Endothelial cell (in vitro differentiated cells): ENCODE data around the gene MAN1A2. TPM values are rescaled to one million over a fixed set of nuclear protein-coding genes. Genes with fewer than 3 reads are reported as not detected.

Experiments used
- DNase-seq: peaks from one replicate; pipeline ENCODE4 v3.0.0; 2021; ENCODE audit warnings: low spot score
- H3K27ac Mint-ChIP-seq: one replicate; pipeline ENCODE4 v1.8.0; 2021; ENCODE audit warnings: mixed read lengths, inconsistent platforms; ENCODE audit not compliant: unreplicated experiment
- H3K27me3 Mint-ChIP-seq: one replicate; pipeline ENCODE4 v1.8.0; 2021; ENCODE audit warnings: mild to moderate bottlenecking, moderate library complexity, mixed read lengths, inconsistent platforms; ENCODE audit not compliant: unreplicated experiment
- H3K36me3 Mint-ChIP-seq: one replicate; pipeline ENCODE4 v1.8.0; 2021; ENCODE audit warnings: mild to moderate bottlenecking, low read depth, mixed read lengths, inconsistent platforms; ENCODE audit not compliant: unreplicated experiment
- H3K4me1 Mint-ChIP-seq: one replicate; pipeline ENCODE4 v1.8.0; 2021; ENCODE audit warnings: mild to moderate bottlenecking, mixed read lengths, inconsistent platforms; ENCODE audit not compliant: unreplicated experiment
- H3K4me3 Mint-ChIP-seq: one replicate; pipeline ENCODE4 v1.8.0; 2021; ENCODE audit warnings: mild to moderate bottlenecking, mixed read lengths, inconsistent platforms; ENCODE audit not compliant: unreplicated experiment
- H3K9me3 Mint-ChIP-seq: one replicate; pipeline ENCODE4 v1.8.0; 2021; ENCODE audit warnings: mixed read lengths, inconsistent platforms; ENCODE audit not compliant: unreplicated experiment
- CTCF ChIP-seq: fragments of 200-600 bp; sonication (generic); IDR thresholded peaks from one replicate; pipeline ENCODE4 v1.5.0; 2021; ENCODE audit warnings: antibody characterized with exemption; ENCODE audit not compliant: unreplicated experiment
- total RNA-seq: library from RNA; stranded (reverse); fragmentation: NEBNext Ultra II Directional; extraction: Animal tissue kit (Norgen Biotek cat#: 25700); gene quantifications from one replicate; pipeline ENCODE4 v1.2.1, GENCODE V29; 2021; ENCODE audit not compliant: unreplicated experiment

MAN1A2 gene
- total RNA-seq, 1 donor from 2014 or later: 36.4 TPM

- TF ChIP-seq CTCF: no peak
- Mint-ChIP-seq H3K36me3 (no peaks in the 10 kb centered on the region), H3K27me3 (peaks cover 1% of the 10 kb centered on the region), H3K9me3 (no peaks in the 10 kb centered on the region), H3K27ac (no peak overlapping the region), H3K4me1 (no peaks in the 10 kb centered on the region), H3K4me3 (no peak overlapping the region)
- no peak for DNase-seq
These were observed 194.3 kb downstream of the MAN1A2 start for GRCh38 chr1:117561551-117561950.

GRCh38 chr1:117562581-117563491 lies 195.6 kb downstream of the MAN1A2 start:
- no peaks in the 10 kb centered on the region for H3K4me1 Mint-ChIP-seq
- DNase-seq: no peak
- H3K9me3 Mint-ChIP-seq: no peaks in the 10 kb centered on the region
- H3K36me3 Mint-ChIP-seq: no peaks in the 10 kb centered on the region
- TF ChIP-seq CTCF: no peak
- H3K4me3 Mint-ChIP-seq: no peak overlapping the region
- H3K27ac Mint-ChIP-seq: no peak overlapping the region
- H3K27me3 Mint-ChIP-seq: peaks cover 4% of the 10 kb centered on the region

- H3K4me1 Mint-ChIP-seq: no peaks in the 10 kb centered on the region
These were observed 196.2 kb downstream of the MAN1A2 start for GRCh38 chr1:117563492-117563875.

GRCh38 chr1:117564227-117565075 lies 197.2 kb downstream of the MAN1A2 start:
- Mint-ChIP-seq H3K36me3 (no peaks in the 10 kb centered on the region), H3K4me1 (no peaks in the 10 kb centered on the region), H3K4me3 (no peak overlapping the region), H3K27ac (no peak overlapping the region), H3K27me3 (peaks cover 5% of the 10 kb centered on the region), H3K9me3 (no peaks in the 10 kb centered on the region)
- no peak for TF ChIP-seq CTCF
- DNase-seq: no peak

More at GRCh38 chr1:117563492-117563875, 196.2 kb downstream of the MAN1A2 start:
- no peak for DNase-seq
- no peak for TF ChIP-seq CTCF
- no peaks in the 10 kb centered on the region for H3K36me3 Mint-ChIP-seq
- no peaks in the 10 kb centered on the region for H3K9me3 Mint-ChIP-seq
- no peak overlapping the region for H3K4me3 Mint-ChIP-seq
- H3K27me3 Mint-ChIP-seq: peaks cover 4% of the 10 kb centered on the region
- no peak overlapping the region for H3K27ac Mint-ChIP-seq
